Measurements from ENCODE around the gene PCDHB14.

- TF ChIP-seq CTCF (IDR thresholded peaks at IDR 0.05), result peak in 1 of 6 experiments; percentile 6
- no peak for TF ChIP-seq POLR2A (IDR thresholded peaks at IDR 0.05)
Observed at GRCh38 chr5:141223112-141223783, at the start of gene PCDHB14.
